ENCODE data around the gene CENPP.

The CENPP gene

GRCh38 chr9:92507005-92507404 lies 181.3 kb downstream of the CENPP start:
- Histone ChIP-seq H3K36me3 (ENCODE audit: control insufficient read depth, insufficient read depth, low read length) (no peaks in the 10 kb centered on the region), H3K9me3 (ENCODE audit: control insufficient read depth, low read length) (no peaks in the 10 kb centered on the region), H3K27ac (ENCODE audit: low read depth, low read length, severe bottlenecking) (no peak overlapping the region), H3K4me3 (ENCODE audit: extremely low read depth, insufficient read depth, low read length, poor library complexity, severe bottlenecking) (no peak overlapping the region), H3K4me1 (ENCODE audit: control insufficient read depth, insufficient read depth, low read length, poor library complexity, severe bottlenecking) (peaks cover 14% of the 10 kb centered on the region)
- WGBS, 2 experiments (ENCODE audit: insufficient coverage in 2 of 2) = 86% methylated on average over 2 of the region's 2 CpGs; no CpG with 5 or more reads in 1 of the 2 experiments

GRCh38 chr9:92507496-92507895 lies 181.7 kb downstream of the CENPP start:
- WGBS, 2 experiments (ENCODE audit: insufficient coverage in 2 of 2) = 80 to 92% methylated on average over 3 to 4 of the region's 4 CpGs
- Histone ChIP-seq H3K4me1 (ENCODE audit: control insufficient read depth, insufficient read depth, low read length, poor library complexity, severe bottlenecking) (peaks cover 14% of the 10 kb centered on the region), H3K4me3 (ENCODE audit: extremely low read depth, insufficient read depth, low read length, poor library complexity, severe bottlenecking) (no peak overlapping the region)

GRCh38 chr9:92508018-92508820 lies 182.5 kb downstream of the CENPP start:
- WGBS, 2 experiments (ENCODE audit: insufficient coverage in 2 of 2) = 79 to 84% methylated on average over 9 of the region's 10 CpGs
- H3K27ac ChIP-seq (ENCODE audit: low read depth, low read length, severe bottlenecking) = no peak overlapping the region
- H3K9me3 ChIP-seq (ENCODE audit: control insufficient read depth, low read length) = no peaks in the 10 kb centered on the region
- no peak overlapping the region for H3K4me3 ChIP-seq (ENCODE audit: extremely low read depth, insufficient read depth, low read length, poor library complexity, severe bottlenecking)
- peaks cover 14% of the 10 kb centered on the region for H3K4me1 ChIP-seq (ENCODE audit: control insufficient read depth, insufficient read depth, low read length, poor library complexity, severe bottlenecking)
- H3K36me3 ChIP-seq (ENCODE audit: control insufficient read depth, insufficient read depth, low read length) = no peaks in the 10 kb centered on the region

More at GRCh38 chr9:92507496-92507895, 181.7 kb downstream of the CENPP start:
- H3K27ac ChIP-seq (ENCODE audit: low read depth, low read length, severe bottlenecking) = no peak overlapping the region
- H3K36me3 ChIP-seq (ENCODE audit: control insufficient read depth, insufficient read depth, low read length) = no peaks in the 10 kb centered on the region
- H3K9me3 ChIP-seq (ENCODE audit: control insufficient read depth, low read length) = no peaks in the 10 kb centered on the region

GRCh38 chr9:92509050-92509449 lies 183.3 kb downstream of the CENPP start:
- WGBS, 2 experiments (ENCODE audit: insufficient coverage in 2 of 2) = 92 to 96% methylated on average over 4 to 5 of the region's 5 CpGs
- Histone ChIP-seq H3K9me3 (ENCODE audit: control insufficient read depth, low read length) (no peaks in the 10 kb centered on the region), H3K4me1 (ENCODE audit: control insufficient read depth, insufficient read depth, low read length, poor library complexity, severe bottlenecking) (peaks cover 14% of the 10 kb centered on the region), H3K4me3 (ENCODE audit: extremely low read depth, insufficient read depth, low read length, poor library complexity, severe bottlenecking) (no peak overlapping the region), H3K36me3 (ENCODE audit: control insufficient read depth, insufficient read depth, low read length) (no peaks in the 10 kb centered on the region), H3K27ac (ENCODE audit: low read depth, low read length, severe bottlenecking) (no peak overlapping the region)

- H3K36me3 ChIP-seq (ENCODE audit: control insufficient read depth, insufficient read depth, low read length) = no peaks in the 10 kb centered on the region
- no peak overlapping the region for H3K4me3 ChIP-seq (ENCODE audit: extremely low read depth, insufficient read depth, low read length, poor library complexity, severe bottlenecking)
- peaks cover 10% of the 10 kb centered on the region for H3K4me1 ChIP-seq (ENCODE audit: control insufficient read depth, insufficient read depth, low read length, poor library complexity, severe bottlenecking)
- no peaks in the 10 kb centered on the region for H3K9me3 ChIP-seq (ENCODE audit: control insufficient read depth, low read length)
- no peak overlapping the region for H3K27ac ChIP-seq (ENCODE audit: low read depth, low read length, severe bottlenecking)
These were observed 185.0 kb downstream of the CENPP start for GRCh38 chr9:92510747-92511146.

GRCh38 chr9:92512622-92513021 lies 186.9 kb downstream of the CENPP start:
- no peak overlapping the region for H3K4me3 ChIP-seq (ENCODE audit: extremely low read depth, insufficient read depth, low read length, poor library complexity, severe bottlenecking)
- H3K9me3 ChIP-seq (ENCODE audit: control insufficient read depth, low read length) = no peaks in the 10 kb centered on the region
- no CpG with 5 or more reads among the region's 3 CpGs for WGBS, 2 experiments (ENCODE audit: insufficient coverage in 2 of 2)
- peaks cover 3% of the 10 kb centered on the region for H3K4me1 ChIP-seq (ENCODE audit: control insufficient read depth, insufficient read depth, low read length, poor library complexity, severe bottlenecking)
- H3K27ac ChIP-seq (ENCODE audit: low read depth, low read length, severe bottlenecking) = no peak overlapping the region
- H3K36me3 ChIP-seq (ENCODE audit: control insufficient read depth, insufficient read depth, low read length) = no peaks in the 10 kb centered on the region

- Histone ChIP-seq H3K36me3 (ENCODE audit: control insufficient read depth, insufficient read depth, low read length) (no peaks in the 10 kb centered on the region), H3K9me3 (ENCODE audit: control insufficient read depth, low read length) (no peaks in the 10 kb centered on the region), H3K4me1 (ENCODE audit: control insufficient read depth, insufficient read depth, low read length, poor library complexity, severe bottlenecking) (no peaks in the 10 kb centered on the region), H3K4me3 (ENCODE audit: extremely low read depth, insufficient read depth, low read length, poor library complexity, severe bottlenecking) (no peak overlapping the region), H3K27ac (ENCODE audit: low read depth, low read length, severe bottlenecking) (no peak overlapping the region)
- 79 to 94% methylated on average over 2 of the region's 3 CpGs for WGBS, 2 experiments (ENCODE audit: insufficient coverage in 2 of 2)
These were observed 187.6 kb downstream of the CENPP start for GRCh38 chr9:92513349-92513748.

GRCh38 chr9:92514635-92515034 lies 188.9 kb downstream of the CENPP start:
- Histone ChIP-seq H3K9me3 (ENCODE audit: control insufficient read depth, low read length) (no peaks in the 10 kb centered on the region), H3K36me3 (ENCODE audit: control insufficient read depth, insufficient read depth, low read length) (no peaks in the 10 kb centered on the region), H3K4me1 (ENCODE audit: control insufficient read depth, insufficient read depth, low read length, poor library complexity, severe bottlenecking) (no peaks in the 10 kb centered on the region), H3K27ac (ENCODE audit: low read depth, low read length, severe bottlenecking) (no peak overlapping the region), H3K4me3 (ENCODE audit: extremely low read depth, insufficient read depth, low read length, poor library complexity, severe bottlenecking) (no peak overlapping the region)
- 91 to 96% methylated on average over 6 to 8 of the region's 10 CpGs for WGBS, 2 experiments (ENCODE audit: insufficient coverage in 2 of 2)

GRCh38 chr9:92516521-92516920 lies 190.8 kb downstream of the CENPP start:
- Histone ChIP-seq H3K27ac (ENCODE audit: low read depth, low read length, severe bottlenecking) (no peak overlapping the region), H3K9me3 (ENCODE audit: control insufficient read depth, low read length) (no peaks in the 10 kb centered on the region), H3K36me3 (ENCODE audit: control insufficient read depth, insufficient read depth, low read length) (no peaks in the 10 kb centered on the region), H3K4me1 (ENCODE audit: control insufficient read depth, insufficient read depth, low read length, poor library complexity, severe bottlenecking) (no peaks in the 10 kb centered on the region), H3K4me3 (ENCODE audit: extremely low read depth, insufficient read depth, low read length, poor library complexity, severe bottlenecking) (no peak overlapping the region)
- no CpG with 5 or more reads among the region's 1 CpG for WGBS, 2 experiments (ENCODE audit: insufficient coverage in 2 of 2)

GRCh38 chr9:92517046-92517445 lies 191.3 kb downstream of the CENPP start:
- H3K4me3 ChIP-seq (ENCODE audit: extremely low read depth, insufficient read depth, low read length, poor library complexity, severe bottlenecking) = no peak overlapping the region
- no peaks in the 10 kb centered on the region for H3K36me3 ChIP-seq (ENCODE audit: control insufficient read depth, insufficient read depth, low read length)
- WGBS, 2 experiments (ENCODE audit: insufficient coverage in 2 of 2) = 31 to 61% methylated on average over 2 to 3 of the region's 3 CpGs
- H3K27ac ChIP-seq (ENCODE audit: low read depth, low read length, severe bottlenecking) = no peak overlapping the region
- no peaks in the 10 kb centered on the region for H3K9me3 ChIP-seq (ENCODE audit: control insufficient read depth, low read length)
- H3K4me1 ChIP-seq (ENCODE audit: control insufficient read depth, insufficient read depth, low read length, poor library complexity, severe bottlenecking) = no peaks in the 10 kb centered on the region

GRCh38 chr9:92518199-92518598 lies 192.4 kb downstream of the CENPP start:
- H3K9me3 ChIP-seq (ENCODE audit: control insufficient read depth, low read length) = no peaks in the 10 kb centered on the region
- 92 to 100% methylated on average over 2 to 3 of the region's 4 CpGs for WGBS, 2 experiments (ENCODE audit: insufficient coverage in 2 of 2)
- H3K4me3 ChIP-seq (ENCODE audit: extremely low read depth, insufficient read depth, low read length, poor library complexity, severe bottlenecking) = no peak overlapping the region
- H3K27ac ChIP-seq (ENCODE audit: low read depth, low read length, severe bottlenecking) = no peak overlapping the region
- H3K36me3 ChIP-seq (ENCODE audit: control insufficient read depth, insufficient read depth, low read length) = no peaks in the 10 kb centered on the region
- H3K4me1 ChIP-seq (ENCODE audit: control insufficient read depth, insufficient read depth, low read length, poor library complexity, severe bottlenecking) = no peaks in the 10 kb centered on the region
